NCI-H2029 treated with DMSO at 0.1 percent for 48 hours (cell line): ENCODE measurements around the gene HOXD4.

Experiments
- DNase-seq: peaks from one replicate; lab custom pipeline; 2025; lab: John Stamatoyannopoulos, UW

The HOXD4 gene

GRCh38 chr2:176170602-176171305, 19.4 kb downstream of the HOXD4 start:
- no peak for DNase-seq

DNA sequence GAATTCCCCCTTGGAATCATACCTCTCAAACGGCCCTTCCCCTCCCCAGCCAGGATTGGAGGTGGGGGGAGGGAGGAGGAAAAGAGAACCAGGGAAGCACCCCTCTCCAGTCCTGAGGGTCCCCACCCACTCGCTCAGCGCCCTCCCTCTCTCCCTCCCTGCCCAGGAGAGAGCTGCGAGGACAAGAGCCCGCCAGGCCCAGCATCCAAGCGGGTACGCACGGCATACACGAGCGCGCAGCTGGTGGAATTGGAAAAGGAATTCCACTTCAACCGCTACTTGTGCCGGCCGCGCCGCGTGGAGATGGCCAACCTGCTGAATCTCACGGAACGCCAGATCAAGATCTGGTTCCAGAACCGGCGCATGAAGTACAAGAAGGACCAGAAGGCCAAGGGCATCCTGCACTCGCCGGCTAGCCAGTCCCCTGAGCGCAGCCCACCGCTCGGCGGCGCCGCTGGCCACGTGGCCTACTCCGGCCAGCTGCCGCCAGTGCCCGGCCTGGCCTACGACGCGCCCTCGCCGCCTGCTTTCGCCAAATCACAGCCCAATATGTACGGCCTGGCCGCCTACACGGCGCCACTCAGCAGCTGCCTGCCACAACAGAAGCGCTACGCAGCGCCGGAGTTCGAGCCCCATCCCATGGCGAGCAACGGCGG, 20.1 kb downstream of the HOXD4 start:
- DNase-seq: no peak

DNA sequence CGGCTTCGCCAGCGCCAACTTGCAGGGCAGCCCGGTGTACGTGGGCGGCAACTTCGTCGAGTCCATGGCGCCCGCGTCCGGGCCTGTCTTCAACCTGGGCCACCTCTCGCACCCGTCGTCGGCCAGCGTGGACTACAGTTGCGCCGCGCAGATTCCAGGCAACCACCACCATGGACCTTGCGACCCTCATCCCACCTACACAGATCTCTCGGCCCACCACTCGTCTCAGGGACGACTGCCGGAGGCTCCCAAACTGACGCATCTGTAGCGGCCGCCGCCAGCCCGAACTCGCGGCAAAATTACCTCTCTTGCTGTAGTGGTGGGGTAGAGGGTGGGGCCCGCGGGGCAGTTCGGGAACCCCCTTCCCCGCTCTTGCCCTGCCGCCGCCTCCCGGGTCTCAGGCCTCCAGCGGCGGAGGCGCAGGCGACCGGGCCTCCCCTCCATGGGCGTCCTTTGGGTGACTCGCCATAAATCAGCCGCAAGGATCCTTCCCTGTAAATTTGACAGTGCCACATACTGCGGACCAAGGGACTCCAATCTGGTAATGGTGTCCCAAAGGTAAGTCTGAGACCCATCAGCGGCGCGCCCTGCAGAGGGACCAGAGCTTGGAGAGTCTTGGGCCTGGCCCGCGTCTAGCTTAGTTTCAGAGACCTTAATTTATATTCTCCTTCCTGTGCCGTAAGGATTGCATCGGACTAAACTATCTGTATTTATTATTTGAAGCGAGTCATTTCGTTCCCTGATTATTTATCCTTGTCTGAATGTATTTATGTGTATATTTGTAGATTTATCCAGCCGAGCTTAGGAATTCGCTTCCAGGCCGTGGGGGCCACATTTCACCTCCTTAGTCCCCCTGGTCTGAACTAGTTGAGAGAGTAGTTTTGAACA, 20.9 kb downstream of the HOXD4 start:
- no peak for DNase-seq

- no peak for DNase-seq
These were observed 21.7 kb downstream of the HOXD4 start for GRCh38 chr2:176172895-176173566.

- no peak for DNase-seq
These were observed 22.4 kb downstream of the HOXD4 start for GRCh38 chr2:176173567-176174381.

- DNase-seq: no peak
These were observed 23.1 kb downstream of the HOXD4 start for GRCh38 chr2:176174382-176174823.

- DNase-seq: no peak
These were observed 23.7 kb downstream of the HOXD4 start for GRCh38 chr2:176174824-176175708.

GRCh38 chr2:176175709-176176607, 24.6 kb downstream of the HOXD4 start:
- no peak for DNase-seq

GRCh38 chr2:176177580-176178037, 26.3 kb downstream of the HOXD4 start:
- DNase-seq: peak; percentile 28

GRCh38 chr2:176178038-176178756, 26.8 kb downstream of the HOXD4 start:
- peak; percentile 50 for DNase-seq

- DNase-seq: no peak
These were observed 27.5 kb downstream of the HOXD4 start for GRCh38 chr2:176178757-176179295.

GRCh38 chr2:176181551-176181950, 30.2 kb downstream of the HOXD4 start:
- DNase-seq: no peak

- no peak for DNase-seq
These were observed 31.3 kb downstream of the HOXD4 start for GRCh38 chr2:176182671-176183070.

- no peak for DNase-seq
These were observed 33.4 kb downstream of the HOXD4 start for GRCh38 chr2:176184749-176185148.

DNA sequence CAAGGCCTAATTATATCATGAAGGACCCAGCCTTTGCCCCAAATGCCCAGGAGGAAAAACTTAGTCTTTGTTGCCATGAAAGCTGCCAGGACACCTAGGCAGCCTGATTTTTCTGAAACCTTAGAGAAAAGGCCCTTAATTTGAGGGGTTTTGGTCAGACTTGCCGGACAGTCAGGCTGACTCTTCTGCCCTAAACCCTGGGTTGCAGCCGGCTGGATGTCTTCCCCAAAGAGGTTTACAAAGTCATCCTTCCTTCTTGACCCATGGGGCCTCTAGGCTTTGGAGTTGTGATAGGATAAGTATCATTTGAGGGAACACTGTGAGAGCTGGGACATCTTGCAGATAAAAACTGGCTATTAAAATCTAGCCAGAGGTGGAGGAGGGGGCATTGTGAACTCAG, 34.7 kb downstream of the HOXD4 start:
- no peak for DNase-seq

DNA sequence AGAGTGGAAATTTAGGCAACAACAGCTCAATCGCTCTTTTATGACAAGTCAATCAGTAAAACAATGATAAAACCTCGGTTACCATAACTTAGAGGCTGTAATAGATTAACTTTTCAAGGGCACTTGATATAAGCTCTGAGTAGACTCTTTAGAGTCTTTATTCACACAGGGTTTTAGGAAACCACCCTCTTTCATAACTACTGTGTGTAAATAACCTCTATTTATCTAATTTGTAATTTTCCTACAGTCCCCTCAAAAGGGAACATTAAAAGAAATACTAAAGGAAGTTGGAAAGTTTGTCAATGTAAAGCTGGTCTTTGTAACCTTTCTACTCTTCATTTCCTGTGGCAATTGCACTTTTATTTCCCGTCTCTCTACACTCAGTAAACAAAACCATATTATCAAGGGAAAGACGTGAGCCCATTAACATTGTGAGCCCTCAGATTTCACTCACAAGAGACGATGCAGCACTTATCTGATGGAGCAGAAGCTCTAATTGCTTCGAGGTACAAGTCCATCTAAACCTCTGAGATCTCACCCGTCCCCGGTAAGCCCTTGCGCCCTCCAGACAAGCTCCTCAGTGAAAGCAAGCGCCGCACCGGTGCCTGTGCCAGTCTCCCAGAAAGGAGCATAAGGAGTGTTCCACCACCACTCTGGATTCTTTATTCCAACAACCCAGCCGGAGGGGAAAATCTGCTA, 36.0 kb downstream of the HOXD4 start:
- DNase-seq: no peak
